HG03571 (cell line): ENCODE results near the gene COL24A1.
"Not testable (repeated sequence)": the region's sequence is repeated elsewhere in the genome, so short reads cannot be mapped to it uniquely, and the experiment has no call there.

Experiments used
- ATAC-seq: cut with Tn5 transposase; IDR thresholded peaks from one replicate; pipeline ENCODE4 v1.9.1; 2021; ENCODE audit not compliant: unreplicated experiment

COL24A1 gene

DNA sequence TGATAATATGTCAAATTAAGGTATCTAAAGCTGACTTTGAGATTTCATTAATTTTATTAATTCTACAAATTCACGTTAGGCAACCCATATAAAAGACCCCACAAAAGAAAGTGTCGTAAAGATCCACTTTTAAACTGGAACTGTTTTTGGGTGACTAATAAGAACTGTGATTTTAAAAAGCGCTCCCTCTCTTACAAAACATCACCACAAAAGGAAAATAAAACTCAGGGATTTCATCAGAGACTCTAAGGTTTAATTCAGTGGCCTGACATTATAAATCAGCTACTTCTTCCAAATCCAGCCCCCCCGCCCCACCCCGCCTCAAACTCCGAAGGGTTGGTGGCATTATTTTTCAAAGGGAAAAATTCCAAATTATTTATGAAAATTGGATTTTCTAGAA lies 2.7 kb downstream of the COL24A1 start:
- no peak for ATAC-seq

- no peak for ATAC-seq
Measured at GRCh38 chr1:86152887-86153286, 3.7 kb downstream of the COL24A1 start.

DNA sequence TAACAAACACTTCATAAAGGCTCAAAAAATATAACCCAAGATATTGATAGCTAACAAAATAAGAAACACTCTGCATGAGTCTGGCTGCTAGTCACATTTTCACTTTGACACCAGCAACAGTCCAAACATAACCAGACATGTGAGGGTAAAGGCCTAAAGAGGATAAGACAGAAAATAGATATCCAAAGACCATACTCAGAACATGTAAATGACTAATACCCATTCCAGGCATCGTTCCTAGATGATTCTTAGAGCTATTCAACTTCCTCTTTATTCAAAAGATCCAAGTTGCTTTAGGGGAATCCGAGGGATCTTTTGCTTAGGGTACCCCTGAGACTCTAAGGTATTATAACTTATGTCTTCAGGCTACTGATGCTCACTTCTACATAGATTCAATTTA lies 5.1 kb downstream of the COL24A1 start:
- ATAC-seq: no peak

GRCh38 chr1:86150553-86151055 lies 6.0 kb downstream of the COL24A1 start:
- no peak for ATAC-seq

GRCh38 chr1:86149591-86149990 lies 7.0 kb downstream of the COL24A1 start:
- no peak for ATAC-seq

GRCh38 chr1:86147755-86148154 lies 8.8 kb downstream of the COL24A1 start:
- no peak for ATAC-seq

GRCh38 chr1:86146566-86146965 lies 10.0 kb downstream of the COL24A1 start:
- ATAC-seq: no peak

- ATAC-seq: no peak
Measured at GRCh38 chr1:86140281-86140880, 16.2 kb downstream of the COL24A1 start.

GRCh38 chr1:86138746-86139145 lies 17.8 kb downstream of the COL24A1 start:
- no peak for ATAC-seq

DNA sequence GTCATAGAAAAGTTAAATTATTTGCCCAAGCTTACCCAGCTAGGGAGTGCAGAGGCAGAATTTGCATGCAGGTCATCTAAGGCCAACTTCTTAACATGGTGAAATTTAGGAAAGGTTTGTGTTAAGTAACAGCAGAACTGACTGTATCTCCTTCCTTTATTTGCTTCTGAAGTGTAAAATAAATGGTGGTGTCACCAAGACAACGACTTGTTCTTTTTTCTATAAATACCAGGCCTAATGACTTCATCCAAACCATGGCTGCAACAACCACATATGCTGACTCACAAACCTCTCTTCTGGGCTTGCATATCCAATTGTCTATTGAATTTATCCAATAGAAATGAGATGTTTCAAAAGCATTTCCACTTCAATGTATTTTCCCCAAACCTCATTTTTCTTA lies 19.1 kb downstream of the COL24A1 start:
- no peak for ATAC-seq

DNA sequence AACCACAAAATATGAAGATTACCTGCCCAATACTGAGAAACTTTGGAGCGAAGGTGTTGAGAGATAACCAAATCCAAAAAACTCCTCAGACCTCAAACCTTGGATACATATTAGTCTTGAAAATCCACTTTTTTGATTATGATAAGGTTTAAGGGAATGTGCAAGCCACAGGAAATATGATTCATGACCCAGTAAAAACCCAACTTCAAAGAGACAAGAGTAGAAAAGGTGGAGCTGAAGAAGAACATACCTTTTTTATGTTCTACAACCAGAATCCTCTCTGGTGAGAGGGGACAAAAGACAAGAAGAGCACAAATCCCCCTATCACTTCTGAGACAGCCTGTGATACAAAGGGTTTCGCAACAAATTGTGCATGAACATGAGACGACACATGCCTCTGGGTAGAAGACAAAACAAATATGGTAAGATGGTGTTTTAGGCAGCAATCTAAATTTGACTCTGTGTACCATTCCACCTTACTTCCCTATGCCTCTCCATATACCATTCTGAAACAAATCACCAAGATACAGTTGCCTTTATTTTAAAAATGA lies 37.3 kb downstream of the COL24A1 start:
- ATAC-seq: no peak

DNA sequence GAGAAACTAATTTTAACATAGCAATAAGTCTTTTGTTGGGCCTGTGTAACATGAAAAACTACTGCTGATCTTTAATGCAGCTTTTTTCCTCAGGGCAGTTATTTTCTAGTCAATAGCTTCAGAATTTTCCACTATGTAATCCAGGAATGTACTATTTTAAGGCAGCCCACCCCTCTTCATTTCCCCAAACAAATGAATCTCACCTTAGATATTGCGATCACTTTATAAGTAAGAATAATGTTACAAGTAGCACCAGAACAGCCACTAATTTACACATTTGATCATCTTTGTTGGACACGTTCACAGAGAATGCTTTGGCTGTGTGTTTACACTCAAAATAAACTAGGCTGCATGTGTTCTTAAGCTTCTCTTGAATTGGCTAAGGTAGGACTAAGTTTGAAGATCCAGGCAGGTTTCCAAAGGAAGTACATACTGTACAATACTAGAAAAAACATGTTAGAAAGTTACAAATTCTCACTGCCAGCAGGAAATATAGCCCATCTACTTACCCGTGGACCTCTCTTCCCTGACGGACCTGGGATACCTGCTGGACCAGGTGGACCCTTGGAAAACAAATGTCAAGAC lies 41.7 kb downstream of the COL24A1 start:
- ATAC-seq: no peak

DNA sequence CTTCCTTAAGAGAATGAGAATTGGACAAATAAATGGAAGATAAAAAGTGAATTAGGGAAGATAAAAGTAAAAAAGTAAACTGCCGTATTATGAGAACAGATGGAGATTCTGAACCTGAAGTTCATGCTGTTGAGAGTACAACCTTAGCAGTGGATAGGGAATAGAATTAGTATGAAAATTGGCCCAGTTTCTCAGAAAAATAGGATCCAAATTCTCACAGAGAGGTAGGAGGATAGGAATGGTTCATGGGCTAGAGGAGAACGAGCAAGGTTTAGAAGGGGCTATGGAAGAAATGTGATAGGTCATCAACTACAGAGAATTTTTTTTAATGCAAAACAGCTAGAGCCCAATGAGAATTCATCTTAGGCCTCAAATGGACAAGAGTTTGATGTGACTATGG lies 42.3 kb downstream of the COL24A1 start:
- ATAC-seq: no peak

DNA sequence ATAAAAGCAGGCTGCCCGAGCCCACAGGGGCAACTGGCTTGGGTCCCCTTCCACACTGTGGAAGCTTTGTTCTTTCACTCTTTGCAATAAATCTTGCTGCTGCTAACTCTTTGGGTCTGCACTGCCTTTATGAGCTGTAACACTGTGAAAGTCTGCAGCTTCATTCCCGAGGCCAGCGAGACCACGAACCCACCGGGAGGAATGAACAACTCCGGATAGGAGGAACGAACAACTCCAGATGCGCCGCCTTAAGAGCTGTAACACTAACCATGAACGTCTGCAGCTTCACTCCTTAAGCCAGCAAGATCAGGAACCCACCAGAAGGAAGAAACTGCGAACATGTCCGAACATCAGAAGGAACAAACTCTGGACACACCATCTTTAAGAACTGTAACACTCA lies 45.0 kb downstream of the COL24A1 start:
- ATAC-seq: not testable (repeated sequence)

GRCh38 chr1:86110451-86111129 lies 46.0 kb downstream of the COL24A1 start:
- ATAC-seq: no peak

DNA sequence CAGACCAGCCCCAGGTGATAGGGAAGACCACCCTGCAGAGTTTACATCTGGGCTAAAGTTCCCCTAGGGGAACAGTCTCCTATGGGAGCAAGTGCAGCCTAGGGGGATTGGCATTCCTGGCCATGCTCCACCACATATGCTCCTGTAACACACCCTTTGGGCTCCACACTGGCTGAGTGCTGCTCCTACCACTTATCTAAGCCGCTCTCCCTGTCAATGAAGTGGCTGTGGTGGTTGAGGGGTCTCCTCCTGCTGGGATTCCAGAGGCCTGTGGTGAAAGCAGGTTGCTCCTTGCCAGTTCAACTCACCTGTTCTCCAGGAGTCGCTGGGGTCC lies 51.1 kb downstream of the COL24A1 start:
- no peak for ATAC-seq

GRCh38 chr1:86104606-86105532 lies 51.7 kb downstream of the COL24A1 start:
- ATAC-seq: no peak

DNA sequence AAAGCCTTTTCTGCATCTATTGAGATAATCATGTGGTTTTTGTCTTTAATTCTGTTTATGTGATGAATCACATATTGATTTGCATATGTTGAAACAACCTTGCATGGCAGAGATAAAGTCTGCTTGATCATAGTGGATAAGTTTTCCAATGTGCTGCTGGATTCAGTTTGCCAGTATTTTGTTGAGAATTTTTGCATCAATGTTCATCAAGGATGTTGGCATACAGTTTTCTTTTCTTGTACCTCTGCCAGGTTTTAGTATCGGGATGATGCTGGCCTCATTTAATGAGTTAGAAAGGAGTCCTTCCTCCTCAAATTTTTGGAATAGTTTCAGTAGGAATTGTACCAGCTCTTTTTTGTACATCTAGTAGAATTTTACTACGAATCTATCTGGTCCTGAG lies 55.0 kb downstream of the COL24A1 start:
- ATAC-seq: no peak

DNA sequence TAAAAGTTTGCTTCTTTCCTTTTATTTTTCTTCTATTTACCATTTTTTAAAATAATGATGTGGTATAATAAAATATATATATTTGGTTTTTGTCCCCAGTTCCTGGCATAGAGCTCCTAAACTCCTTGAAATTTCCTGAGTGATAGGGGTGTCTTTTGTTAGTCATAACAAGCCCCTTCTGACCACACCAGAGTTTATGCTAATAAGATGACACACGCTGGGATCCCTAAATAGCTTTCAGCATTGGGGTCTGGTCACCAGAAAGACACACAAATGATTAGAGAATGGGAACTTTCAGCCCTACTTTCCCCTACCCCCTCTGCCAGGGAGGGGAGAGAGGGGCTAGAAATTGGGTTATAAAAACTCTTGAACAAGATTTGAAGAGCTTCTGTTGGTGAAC lies 56.2 kb downstream of the COL24A1 start:
- ATAC-seq: no peak

- no peak for ATAC-seq
Measured at GRCh38 chr1:86089765-86090164, 66.8 kb downstream of the COL24A1 start.

DNA sequence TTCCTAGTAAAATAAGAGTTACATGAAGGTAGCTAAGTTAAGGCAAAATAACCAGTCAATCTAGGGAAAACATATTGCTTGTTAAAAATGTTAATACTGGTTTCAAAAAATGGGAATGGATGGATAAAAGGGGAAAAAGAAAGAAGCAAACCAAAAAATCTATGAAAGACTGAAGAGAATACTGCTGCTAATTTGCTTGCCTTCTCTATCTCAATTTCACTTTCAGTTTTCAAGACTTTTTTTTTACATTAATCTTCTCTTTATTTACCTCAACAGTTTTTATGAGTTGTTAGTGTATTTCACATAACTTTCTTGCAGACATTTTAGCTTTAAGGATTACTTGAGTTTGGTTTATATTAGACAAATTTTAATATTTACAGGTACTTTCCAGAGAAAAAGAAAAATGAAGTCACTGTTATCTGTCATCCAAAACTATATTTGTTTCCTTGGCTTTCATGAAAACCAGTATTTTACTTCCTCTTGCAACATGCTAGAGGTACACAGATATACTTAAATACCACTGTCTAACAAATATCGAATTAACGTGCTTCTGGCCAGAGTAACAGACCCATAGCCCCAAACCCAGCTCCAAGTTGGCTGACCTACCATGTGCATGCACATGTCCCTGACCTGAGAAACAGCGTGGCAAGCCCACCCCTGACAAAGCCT lies 70.7 kb downstream of the COL24A1 start:
- no peak for ATAC-seq
